HG03108 (cell line): ENCODE measurements around the gene FAM107B.
"Not testable (repeated sequence)": the region's sequence is repeated elsewhere in the genome, so short reads cannot be mapped to it uniquely, and the experiment has no call there.

ENCODE experiments used
- ATAC-seq: cut with Tn5 transposase; IDR thresholded peaks from one replicate; pipeline ENCODE4 v1.9.1; 2021; ENCODE audit warnings: moderate library complexity; ENCODE audit not compliant: unreplicated experiment

Gene FAM107B

DNA sequence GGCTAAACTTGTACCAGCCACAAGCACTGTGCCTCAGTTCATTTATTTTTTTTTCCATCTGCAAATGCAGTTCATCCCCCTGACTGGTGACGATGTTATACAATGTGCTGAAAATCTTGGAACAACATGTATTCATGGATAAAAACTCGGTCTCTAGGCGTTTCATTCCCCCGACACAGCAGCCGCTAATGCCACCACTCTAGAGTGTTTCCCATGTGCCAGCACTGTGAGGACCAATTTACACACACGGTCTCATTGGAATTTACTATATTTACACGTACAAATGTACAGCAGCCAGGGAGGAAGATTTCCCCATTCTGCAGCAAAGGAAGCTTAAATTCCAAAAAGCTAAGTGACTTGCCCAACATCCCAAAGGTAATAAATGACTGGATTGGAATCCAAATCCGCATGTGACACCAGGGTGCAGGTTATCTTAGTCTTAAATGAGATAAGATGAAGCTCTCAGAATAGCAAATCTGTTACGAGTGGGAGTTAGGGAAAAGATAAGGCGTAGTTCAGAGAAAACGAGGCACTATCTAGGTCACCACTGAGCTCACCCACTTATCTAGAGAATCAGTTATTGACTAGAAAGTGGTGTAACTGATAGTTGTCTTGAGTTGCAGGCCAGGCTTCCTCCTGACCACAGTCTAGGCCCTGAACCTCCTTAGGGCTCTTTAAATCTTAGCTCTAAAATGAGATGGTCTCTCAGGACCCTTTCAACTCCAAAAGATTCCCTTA is 36.7 kb downstream of the FAM107B start:
- no peak for ATAC-seq

DNA sequence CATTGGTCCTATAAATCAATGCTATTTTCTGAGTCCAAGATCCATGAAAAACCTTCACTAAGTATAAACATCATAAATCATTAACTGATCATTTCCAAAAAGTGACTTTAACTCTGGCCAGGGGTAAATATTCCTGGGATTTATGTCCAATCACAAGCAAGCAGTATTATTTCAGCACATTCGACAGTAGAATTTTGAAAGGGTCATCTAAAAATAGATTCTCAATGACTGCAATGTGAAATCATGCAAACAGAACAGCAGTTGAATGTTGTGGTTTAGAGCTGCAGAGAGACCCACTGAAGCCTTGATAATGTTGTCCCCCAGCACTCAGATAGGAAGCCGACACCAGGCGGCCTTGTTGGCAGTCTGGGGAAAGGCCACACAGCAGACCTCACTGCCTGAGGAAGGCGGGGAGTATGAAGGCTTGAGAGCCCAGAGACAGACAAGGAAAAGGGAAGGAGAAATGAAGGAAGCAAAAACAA is 38.1 kb downstream of the FAM107B start:
- no peak for ATAC-seq

DNA sequence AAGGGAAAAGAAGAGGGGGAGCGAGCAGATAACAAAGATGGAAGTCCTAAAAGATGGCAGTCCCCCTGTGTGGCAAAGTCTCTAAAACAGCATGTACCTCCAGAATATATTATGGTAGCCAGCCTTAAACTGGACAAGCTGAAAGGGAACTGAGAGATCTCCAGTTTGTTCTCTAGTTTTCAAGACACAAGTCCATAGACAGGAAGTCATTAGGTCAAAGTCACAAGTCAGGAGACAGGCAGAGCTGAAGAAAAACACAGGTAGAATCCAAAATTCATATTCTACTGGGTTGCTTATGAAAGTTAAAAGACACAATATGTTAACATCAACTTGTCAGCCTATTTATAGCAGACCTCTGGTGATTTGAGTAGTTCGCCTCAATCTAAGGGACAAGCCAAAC is 38.7 kb downstream of the FAM107B start:
- ATAC-seq, result no peak

DNA sequence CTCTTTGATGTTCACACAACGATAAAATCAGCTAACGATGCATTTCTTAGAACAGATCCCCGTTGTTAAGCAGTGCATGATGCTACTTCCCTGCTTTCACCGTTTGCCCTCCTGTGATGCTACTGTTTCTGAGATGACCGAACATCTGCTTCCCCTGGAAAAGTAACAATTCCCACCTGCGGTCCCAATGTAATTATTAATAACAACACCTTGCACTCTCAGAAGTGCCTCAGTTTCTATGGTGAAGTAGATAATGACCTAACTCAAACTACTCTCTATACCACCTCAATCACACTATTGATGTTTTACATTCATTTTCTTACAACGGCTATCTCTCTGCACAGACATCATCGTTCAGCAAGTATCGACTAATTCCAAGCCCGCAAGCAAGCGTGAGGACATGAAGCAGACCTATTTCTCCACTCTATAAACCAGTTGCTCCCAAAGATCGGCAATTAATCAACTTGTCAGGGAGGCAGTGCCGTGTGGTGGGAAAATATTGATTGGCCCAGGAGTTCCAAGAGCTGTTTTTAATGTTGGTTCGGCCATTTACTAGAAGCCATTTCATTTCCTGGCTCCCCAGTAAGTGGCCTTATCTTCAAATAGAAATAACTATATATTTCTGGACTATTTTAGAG is 42.7 kb downstream of the FAM107B start:
- ATAC-seq, result no peak

DNA sequence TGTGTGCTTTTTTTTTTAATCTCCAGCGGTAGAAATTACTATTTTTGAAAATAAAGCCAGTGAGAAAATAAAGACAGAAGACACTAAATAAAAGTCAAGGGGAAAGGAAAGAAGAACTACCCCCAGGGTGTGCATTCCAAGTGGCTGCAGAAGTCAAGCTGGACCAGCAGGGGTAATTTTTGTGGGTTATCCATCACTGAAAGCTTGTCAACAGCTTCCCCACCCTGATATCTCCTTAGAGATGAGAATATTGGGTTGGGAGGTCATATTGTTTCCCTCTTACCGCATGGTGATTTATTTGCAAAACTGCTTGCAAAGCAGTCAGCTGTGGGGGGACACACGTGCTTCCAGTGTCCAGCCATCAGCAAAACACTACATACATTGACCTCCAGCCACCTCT is 46.4 kb downstream of the FAM107B start:
- ATAC-seq, result no peak

DNA sequence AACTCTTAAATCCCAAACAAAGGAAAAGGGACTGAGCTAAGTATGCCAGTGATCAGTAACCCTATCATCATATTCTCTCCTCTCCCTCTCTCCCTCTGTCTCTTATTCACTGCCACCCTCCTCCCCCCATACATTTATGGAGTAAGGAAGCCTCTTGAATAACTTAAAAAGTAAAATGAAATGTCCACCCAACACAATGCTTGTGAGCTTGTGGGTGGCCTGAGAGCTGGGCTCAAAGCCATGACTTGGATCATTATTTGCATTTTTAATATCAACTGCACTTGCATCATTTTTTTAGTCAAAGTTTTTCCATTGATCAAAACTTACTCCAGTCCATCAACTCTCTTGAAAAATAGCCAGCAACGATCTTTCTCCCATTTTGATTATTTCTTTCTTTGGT is 46.8 kb downstream of the FAM107B start:
- ATAC-seq, result no peak

DNA sequence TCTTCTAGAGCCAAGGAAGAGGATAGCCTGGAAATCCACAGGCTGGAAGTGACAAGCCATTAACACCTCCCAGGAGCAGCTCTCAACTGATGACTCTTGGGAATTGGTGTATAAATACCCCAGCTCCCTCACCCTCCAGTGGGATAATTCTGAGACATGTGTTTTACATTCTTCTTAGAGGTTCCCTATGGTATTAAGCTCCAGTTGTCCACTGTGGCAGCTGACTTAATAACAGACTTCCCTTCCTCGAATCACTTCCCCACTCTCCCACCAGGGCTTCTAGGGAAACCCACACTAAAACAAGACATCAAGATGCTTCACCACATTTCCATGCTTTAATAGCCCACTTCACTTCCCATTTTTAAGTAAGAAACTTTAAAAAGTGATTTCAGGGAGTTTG is 47.2 kb downstream of the FAM107B start:
- no peak for ATAC-seq

DNA sequence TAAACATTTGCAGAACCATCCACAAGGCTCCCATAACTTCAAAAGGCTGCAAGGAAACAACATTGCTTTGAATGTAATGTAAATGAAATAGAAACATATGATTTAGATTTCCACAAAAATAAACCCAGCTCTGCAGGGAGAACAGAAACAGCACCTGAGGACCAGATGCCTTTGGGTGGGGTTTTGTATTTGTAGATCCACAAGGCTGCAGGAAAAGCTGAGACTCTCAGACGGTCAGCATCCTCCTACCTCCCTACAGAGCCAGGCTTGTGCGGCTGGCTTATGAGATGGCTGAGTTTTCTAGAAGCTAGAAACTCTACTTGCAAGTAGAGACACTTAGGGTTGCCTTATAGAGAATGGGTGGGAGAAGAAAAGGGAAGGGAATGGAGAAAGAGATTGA is 49.8 kb downstream of the FAM107B start:
- no peak for ATAC-seq

DNA sequence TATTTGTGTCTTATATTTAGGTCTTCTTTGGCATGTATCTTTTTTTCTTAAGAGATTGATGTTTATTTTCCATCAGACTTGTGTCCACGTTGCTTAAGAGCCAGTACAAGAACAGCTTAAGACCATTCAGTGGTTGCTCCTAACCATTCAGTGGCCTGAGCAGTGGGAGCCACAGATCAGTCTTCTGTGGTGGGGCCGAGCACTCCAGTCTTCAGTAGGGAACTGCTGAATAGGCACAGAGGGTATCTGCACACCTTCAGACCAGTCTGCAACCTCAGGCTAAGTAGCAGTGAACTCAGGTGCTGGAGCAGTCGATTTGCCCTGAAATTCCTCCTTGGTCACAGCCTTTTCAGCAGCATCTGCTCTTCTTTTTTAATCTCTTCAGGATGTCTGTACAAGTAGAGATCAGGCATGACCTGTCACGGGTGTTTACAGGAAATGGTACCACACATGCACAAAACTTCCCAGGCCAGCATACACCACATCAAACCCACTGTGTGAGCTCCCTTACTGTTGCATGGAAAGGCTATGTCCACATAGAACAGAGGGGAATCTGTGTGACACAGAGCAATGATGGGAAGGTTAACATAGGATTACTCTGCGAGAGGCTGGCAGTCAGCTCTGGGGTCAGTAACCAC is 51.5 kb downstream of the FAM107B start:
- no peak for ATAC-seq

DNA sequence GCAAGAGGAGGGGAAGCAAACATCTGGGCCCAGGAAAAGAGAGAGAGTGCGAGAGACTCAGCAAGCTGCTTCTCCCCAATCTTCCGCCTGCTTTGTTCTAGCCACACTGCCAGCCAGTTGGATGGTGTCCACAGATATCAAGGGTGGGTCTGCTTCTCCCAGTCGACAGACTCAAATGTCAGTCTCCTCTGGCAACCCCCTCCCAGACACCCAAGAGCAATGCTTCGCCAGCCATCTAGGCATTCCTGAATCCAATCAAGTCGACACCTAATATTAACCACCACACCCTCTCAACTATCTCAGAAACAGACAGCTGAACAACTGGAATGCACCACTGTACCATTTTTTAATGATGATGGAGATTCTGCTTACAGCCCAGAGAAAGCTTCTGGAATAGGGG is 57.1 kb downstream of the FAM107B start:
- ATAC-seq, result no peak

DNA sequence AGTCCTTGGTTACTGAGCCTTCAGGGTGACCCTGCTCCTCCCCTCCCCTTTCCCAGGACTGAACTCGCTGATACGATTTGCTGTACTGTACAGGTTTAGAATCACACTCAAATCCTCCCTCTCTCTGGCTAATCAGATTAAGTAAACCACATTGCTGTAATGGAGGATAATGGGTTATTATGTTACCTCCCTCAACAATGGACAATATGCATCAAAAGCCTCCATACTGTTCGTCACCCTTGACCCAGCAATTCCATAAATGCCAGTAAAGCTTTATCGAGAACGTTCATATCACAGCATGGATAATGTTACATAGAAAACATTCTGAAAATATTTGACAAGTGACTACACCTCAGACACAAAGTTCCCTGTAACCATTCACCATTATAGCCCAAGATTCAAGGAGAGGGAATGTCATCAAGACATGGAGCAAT is 61.7 kb downstream of the FAM107B start:
- ATAC-seq, result no peak

DNA sequence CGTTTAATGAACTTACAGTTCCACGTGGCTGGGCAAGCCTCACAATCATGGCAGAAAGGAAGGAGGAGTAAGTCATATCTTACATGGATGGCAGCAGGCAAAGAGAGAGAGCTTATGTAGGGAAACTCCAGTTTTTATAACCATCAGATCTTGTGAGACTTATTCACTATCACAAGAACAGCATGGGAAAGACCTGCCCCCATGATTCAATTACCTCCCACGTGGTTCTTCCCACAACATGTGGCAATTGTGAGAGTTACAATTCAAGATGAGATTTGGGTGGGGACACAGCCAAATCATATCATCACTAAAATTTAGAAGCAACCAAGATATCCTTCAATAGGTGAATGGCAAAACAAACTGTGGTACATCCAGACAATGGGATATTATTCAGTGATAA is 65.4 kb downstream of the FAM107B start:
- not testable (repeated sequence) for ATAC-seq

DNA sequence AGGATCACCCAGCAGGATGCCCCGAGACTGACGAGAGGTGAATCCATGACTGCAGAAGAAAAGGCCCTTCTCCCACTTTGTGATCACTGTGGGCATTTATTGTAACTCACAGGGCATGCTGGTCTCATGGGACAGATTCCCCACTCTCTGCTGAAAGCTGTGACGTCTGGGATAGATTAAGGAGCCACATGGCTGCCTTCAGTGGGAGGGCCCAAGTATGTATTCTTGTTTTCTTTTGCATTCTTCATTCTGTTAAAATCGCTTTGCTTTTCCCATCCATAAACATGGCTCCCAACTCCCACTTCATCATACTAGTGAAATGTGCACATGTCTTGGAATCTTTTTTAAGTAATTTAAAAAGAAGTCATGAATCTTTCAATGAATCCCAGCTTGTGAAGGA is 67.2 kb downstream of the FAM107B start:
- no peak for ATAC-seq

DNA sequence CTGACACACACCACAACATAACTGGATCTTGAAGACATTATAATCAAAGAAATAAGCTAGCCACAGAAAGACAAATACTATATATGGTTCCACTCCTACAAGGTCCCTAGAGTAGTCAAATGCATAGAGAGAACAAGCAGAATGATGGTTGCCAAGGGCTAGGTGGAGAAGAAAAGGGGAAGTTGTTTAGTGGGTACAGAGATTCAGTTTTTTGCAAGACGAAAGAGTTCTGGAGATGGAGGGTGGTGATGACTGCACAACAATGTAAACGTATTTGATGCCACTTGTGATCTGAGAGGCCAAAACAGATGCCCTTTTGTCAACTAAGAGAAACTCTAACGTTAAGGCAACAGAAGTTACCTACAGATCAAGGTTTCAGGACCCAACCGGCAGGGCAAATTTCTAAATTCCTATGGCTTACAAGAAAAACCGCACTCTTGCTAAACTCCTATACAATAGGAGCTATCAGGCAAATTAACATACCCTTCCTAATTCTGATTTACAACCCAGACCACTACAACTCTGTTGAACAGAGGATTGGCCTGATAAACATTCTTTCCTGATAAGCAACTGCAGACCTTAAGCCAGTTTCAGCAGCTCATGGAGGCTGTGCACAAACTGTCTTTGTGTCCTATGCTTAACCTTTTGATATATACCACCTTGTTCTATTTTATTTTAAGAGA is 69.0 kb downstream of the FAM107B start:
- ATAC-seq, result no peak

DNA sequence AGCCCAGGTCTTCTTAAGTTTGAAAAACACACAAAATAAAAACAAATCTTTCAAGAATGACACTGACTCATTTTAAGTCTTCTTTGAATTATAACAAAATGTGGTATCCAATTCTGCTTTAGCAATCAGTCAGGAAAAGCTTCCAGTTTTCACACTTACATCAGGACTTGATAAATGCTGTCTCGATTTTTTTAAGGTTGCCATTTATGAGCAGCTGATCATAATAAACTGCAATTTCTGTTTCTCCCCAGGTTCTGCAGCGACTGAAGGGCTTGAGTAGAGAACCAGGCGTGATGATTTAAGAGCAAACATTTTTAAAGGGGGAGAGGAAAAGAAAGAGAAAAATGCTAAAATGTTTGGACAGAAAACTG is 71.1 kb downstream of the FAM107B start:
- ATAC-seq, result no peak

DNA sequence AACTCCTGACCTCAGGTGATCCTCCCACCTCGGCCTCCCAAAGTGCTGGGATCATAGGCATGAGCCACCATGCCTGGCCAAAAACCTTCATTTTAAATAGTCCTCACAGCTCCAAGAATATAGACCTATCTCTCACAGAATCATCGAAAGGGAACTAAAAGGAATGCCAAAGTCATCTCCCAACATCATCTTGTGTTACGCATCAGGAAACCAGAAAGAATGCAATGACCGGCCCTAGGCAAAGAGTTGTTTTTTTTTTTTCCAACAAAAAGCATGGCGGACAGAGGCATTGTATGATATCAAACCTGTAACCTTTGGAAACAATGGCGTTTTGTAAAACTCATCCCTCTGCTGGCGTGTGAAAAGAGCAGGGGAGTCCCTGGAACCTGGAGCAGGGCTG is 73.2 kb downstream of the FAM107B start:
- no peak for ATAC-seq

DNA sequence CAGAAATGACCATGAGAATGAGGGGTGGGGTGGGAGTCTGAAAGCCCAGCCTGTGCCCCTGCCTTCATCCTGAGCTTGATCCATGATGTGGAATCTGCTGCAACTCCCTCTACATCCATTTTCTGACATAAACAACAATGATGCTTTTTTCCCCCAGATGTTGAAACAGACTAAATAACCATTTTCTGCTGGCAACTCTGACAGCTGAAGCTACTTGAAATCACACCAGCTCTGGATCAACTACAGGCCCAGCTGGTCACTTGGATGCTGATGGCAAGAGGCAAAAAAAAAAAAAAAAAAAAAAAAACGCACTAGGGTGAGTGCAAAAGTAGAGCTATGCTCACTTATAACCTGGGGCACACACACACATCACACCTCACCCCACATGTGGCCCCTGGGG is 74.2 kb downstream of the FAM107B start:
- no peak for ATAC-seq

DNA sequence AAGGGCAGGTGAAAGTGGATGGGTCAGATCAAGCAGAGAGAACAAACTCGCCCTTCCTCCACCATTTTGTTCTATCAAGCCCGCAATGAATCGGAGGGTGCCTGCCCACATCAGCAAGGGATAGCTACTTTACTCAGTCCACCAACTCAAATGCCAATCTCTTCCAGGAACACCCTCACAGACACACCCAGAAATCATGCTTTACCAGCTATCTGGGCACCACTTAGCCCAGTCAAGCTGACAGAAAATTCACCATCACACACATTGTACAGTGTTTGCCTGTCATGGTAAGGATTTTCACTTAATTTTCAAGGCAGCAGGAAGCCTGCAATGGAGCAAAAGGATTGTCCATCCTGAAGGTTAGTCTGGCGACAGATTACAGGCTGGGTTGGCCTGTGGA is 75.2 kb downstream of the FAM107B start:
- ATAC-seq, result no peak

DNA sequence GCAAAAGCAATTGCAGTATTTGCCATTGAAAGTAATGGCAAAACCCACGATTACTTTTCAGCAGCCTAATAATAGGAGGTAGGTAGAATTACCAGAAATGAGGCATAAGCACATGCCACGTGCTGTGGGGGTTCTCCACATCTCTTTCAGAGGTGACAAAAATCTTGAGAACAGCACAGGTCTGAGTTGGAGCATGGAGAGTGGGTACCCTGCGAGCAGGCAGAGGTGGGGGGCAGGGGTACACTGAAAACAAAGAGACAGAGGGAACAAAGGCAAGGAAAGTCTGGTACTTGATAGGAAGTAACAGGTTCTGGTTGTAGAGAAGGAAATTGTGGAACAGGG is 75.9 kb downstream of the FAM107B start:
- no peak for ATAC-seq

DNA sequence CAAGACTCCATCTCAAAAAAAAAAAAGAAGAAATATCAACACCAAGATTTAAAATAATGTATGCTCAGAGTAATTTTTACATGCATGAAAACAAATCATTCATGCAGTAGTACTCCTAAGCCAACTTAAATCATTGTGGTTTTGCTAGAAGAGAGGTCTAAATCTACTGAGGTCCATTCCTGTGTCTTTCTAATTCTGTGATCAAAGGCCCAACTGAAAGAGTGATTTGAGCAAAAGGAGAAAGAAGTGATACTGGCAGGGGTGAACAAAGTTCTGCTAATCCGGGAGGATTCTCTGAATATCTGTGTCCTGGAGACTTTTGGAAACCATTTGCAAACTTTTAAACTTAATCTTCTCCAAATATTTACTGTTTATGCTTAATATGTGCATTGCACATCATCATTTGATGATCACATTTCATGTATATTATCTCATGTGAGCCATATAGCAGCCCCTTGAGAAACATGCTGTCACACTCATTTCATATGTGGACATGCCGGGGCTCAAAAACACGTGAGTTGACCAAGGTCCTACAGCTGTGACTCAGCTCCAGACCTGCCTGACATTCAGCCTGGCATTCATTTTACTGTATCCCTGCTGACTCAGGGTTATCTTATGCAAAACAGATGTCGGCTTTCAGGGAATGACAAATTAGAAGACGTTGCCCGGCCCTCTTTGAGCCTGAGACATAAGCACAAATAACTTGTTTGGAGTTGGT is 76.4 kb downstream of the FAM107B start:
- ATAC-seq, result no peak

DNA sequence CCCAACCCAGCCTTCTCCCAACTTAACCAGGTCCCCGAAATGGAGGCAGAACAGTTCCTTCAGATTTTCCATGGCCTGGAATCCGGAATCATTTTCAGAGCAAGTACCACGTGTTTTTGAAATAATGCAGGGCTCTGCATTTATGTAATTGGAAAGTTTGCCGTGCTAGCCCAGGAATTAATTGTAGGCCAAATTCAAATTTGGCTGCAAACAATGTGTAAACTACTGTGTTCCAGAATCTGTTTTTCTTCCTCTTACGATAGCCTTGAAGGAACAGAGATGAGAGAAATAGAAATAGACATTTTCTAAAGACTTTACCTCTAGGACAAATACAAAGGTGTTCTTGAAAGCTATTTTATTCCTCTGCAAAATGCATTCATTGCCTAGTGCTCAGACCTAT is 77.4 kb downstream of the FAM107B start:
- no peak for ATAC-seq
